Neural cell (in vitro differentiated cells): ENCODE results near the gene LSM6. TPM values are rescaled to one million over a fixed set of nuclear protein-coding genes. Genes with fewer than 3 reads are reported as not detected.

ENCODE experiments used
- H2AFZ ChIP-seq: fragments of 200-600, 300-800 bp; sonication (generic), shearing (Covaris generic); 2 replicates; pipeline ENCODE4 v1.6.0; 2014; ENCODE audit warnings: low read depth, mild to moderate bottlenecking, antibody characterized with exemption, low read length, moderate library complexity
- H3F3A ChIP-seq: fragments of 200-600 bp; shearing (Covaris generic); 2 replicates; pipeline ENCODE4 v1.6.1; 2016; ENCODE audit warnings: mild to moderate bottlenecking, moderate library complexity, mixed read lengths, antibody characterized with exemption, low read length; ENCODE audit not compliant: insufficient read depth, poor library complexity, severe bottlenecking
- H3K27ac ChIP-seq: fragments of 200-600, 300-800 bp; sonication (generic), shearing (Covaris generic); 2 replicates; pipeline ENCODE4 v1.5.1; 2014; ENCODE audit warnings: mild to moderate bottlenecking, low read length, moderate library complexity
- H3K27me3 ChIP-seq: fragments of 300-800, 200-600 bp; sonication (generic), shearing (Covaris generic); 2 replicates; pipeline ENCODE4 v1.6.0; 2014; ENCODE audit warnings: mild to moderate bottlenecking, low read depth, low read length, moderate library complexity; ENCODE audit not compliant: insufficient read depth
- H3K36me3 ChIP-seq: fragments of 300-800, 200-600 bp; sonication (generic), shearing (Covaris generic); 2 replicates; pipeline ENCODE4 v1.5.1; 2014; ENCODE audit warnings: mild to moderate bottlenecking, antibody characterized with exemption, low read length, moderate library complexity; ENCODE audit not compliant: insufficient read depth
- H3K4me2 ChIP-seq: fragments of 300-800, 200-600 bp; sonication (generic), shearing (Covaris generic); 2 replicates; pipeline ENCODE4 v1.6.0; 2014; ENCODE audit warnings: mild to moderate bottlenecking, low read length
- H3K4me3 ChIP-seq: fragments of 300-800, 200-600 bp; sonication (generic), shearing (Covaris generic); 2 replicates; pipeline ENCODE4 v1.5.1; 2014; ENCODE audit warnings: mild to moderate bottlenecking, low read length, moderate library complexity
- H3K79me2 ChIP-seq: fragments of 200-600 bp; shearing (Covaris generic); replicated peaks from 2 replicates; pipeline ENCODE4 v1.6.0; 2014; ENCODE audit warnings: mild to moderate bottlenecking, low read length, moderate library complexity; ENCODE audit not compliant: insufficient read depth
- H3K9ac ChIP-seq: fragments of 300-800, 200-600 bp; sonication (generic), shearing (Covaris generic); 2 replicates; pipeline ENCODE4 v1.6.1; 2016; ENCODE audit warnings: mild to moderate bottlenecking, low read length, mixed read lengths
- H3K9me2 ChIP-seq: fragments of 200-600 bp; shearing (Covaris generic); 2 replicates; pipeline ENCODE4 v1.6.1; 2016; ENCODE audit warnings: mild to moderate bottlenecking, low read length, mixed read lengths; ENCODE audit not compliant: insufficient read depth
- H3K9me3 ChIP-seq: fragments of 200-600, 300-800 bp; sonication (generic), shearing (Covaris generic); 2 replicates; pipeline ENCODE4 v1.6.1; 2016; ENCODE audit warnings: mild to moderate bottlenecking, mixed run types, low read length, moderate library complexity, mixed read lengths
- H4K20me1 ChIP-seq: fragments of 200-600 bp; shearing (Covaris generic); 2 replicates; pipeline ENCODE4 v1.6.1; 2016; ENCODE audit warnings: mild to moderate bottlenecking, mixed run types; ENCODE audit not compliant: insufficient read depth
- EP300 ChIP-seq: fragments of 450-650 bp; conservative IDR thresholded peaks from 2 replicates; pipeline ENCODE4 v1.6.1; 2014; ENCODE audit warnings: antibody characterized with exemption, mild to moderate bottlenecking, moderate library complexity; ENCODE audit not compliant: poor library complexity, severe bottlenecking
- EZH2 ChIP-seq: fragments of 200-600, 300-800 bp; shearing (Covaris generic), sonication (generic); IDR thresholded peaks from 2 replicates; pipeline ENCODE4 v1.6.1; 2014; ENCODE audit warnings: antibody characterized with exemption, low read length, borderline replicate concordance, mild to moderate bottlenecking; ENCODE audit not compliant: insufficient read depth, poor library complexity, severe bottlenecking
- MXI1 ChIP-seq: fragments of 450-650 bp; conservative IDR thresholded peaks from 2 replicates; pipeline ENCODE4 v1.6.1; 2014; ENCODE audit warnings: antibody characterized with exemption, mild to moderate bottlenecking; ENCODE audit not compliant: poor library complexity, severe bottlenecking
- POLR2AphosphoS5 ChIP-seq: IDR thresholded peaks from 2 replicates; pipeline ENCODE4 v1.6.1; 2012
- RAD21 ChIP-seq: fragments of 450-650 bp; conservative IDR thresholded peaks from 2 replicates; pipeline ENCODE4 v1.6.1; 2014; ENCODE audit warnings: antibody characterized with exemption, mild to moderate bottlenecking, moderate library complexity
- SMC3 ChIP-seq: fragments of 450-650 bp; conservative IDR thresholded peaks from 2 replicates; pipeline ENCODE4 v1.6.1; 2014; ENCODE audit warnings: antibody characterized with exemption, mild to moderate bottlenecking, moderate library complexity; ENCODE audit not compliant: poor library complexity
- TAF1 ChIP-seq: IDR thresholded peaks from 2 replicates; pipeline ENCODE4 v1.6.1; 2012; ENCODE audit warnings: low read depth
- polyA plus RNA-seq: library from polyadenylated mRNA; depleted of rRNA; stranded (reverse); fragments of >200 nt; gene quantifications from 2 replicates; pipeline ENCODE4 v1.2.3, GENCODE V29; 2014
- TF ChIP-seq, protein P1 (sequence below): fragments of 450-650 bp; IDR thresholded peaks from 2 replicates; pipeline ENCODE4 v1.5.1; 2014; ENCODE audit warnings: antibody characterized with exemption, mild to moderate bottlenecking, moderate library complexity; ENCODE audit not compliant: poor library complexity, severe bottlenecking
- TF ChIP-seq, protein P2 (sequence below): IDR thresholded peaks from 2 replicates; pipeline ENCODE4 v1.6.1; 2012; ENCODE audit warnings: borderline replicate concordance

LSM6 gene
- polyA plus RNA-seq, 1 donor from 2014 or later = 123 TPM

DNA sequence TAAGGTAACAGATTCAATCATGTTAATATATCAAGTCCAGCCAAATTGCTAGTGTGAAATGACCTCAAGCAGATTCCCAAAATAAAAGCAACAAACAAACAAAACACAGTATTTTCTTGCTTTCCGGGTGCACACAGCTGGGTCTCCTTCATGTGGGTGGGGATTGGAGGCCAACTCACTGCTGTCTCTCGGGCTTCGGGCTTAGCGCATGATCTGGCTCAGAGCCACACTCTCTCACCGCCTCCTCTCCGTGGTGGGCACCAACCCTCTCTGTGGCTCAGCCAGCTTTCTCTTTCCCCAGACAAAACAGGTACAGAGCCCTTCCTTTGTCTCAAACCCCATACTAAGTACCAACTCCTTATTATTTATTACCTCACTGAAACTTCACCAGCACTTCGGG, 35.9 kb downstream of the LSM6 start:
- no peaks in the 10 kb centered on the region for H3F3A ChIP-seq
- TF ChIP-seq EP300 (no peak), POLR2AphosphoS5 (no peak), EZH2 (no peak), TAF1 (no peak), MXI1 (no peak), RAD21 (no peak), SMC3 (no peak)
- TF ChIP-seq, protein P1, sequence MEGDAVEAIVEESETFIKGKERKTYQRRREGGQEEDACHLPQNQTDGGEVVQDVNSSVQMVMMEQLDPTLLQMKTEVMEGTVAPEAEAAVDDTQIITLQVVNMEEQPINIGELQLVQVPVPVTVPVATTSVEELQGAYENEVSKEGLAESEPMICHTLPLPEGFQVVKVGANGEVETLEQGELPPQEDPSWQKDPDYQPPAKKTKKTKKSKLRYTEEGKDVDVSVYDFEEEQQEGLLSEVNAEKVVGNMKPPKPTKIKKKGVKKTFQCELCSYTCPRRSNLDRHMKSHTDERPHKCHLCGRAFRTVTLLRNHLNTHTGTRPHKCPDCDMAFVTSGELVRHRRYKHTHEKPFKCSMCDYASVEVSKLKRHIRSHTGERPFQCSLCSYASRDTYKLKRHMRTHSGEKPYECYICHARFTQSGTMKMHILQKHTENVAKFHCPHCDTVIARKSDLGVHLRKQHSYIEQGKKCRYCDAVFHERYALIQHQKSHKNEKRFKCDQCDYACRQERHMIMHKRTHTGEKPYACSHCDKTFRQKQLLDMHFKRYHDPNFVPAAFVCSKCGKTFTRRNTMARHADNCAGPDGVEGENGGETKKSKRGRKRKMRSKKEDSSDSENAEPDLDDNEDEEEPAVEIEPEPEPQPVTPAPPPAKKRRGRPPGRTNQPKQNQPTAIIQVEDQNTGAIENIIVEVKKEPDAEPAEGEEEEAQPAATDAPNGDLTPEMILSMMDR = no peak
- TF ChIP-seq, protein P2, sequence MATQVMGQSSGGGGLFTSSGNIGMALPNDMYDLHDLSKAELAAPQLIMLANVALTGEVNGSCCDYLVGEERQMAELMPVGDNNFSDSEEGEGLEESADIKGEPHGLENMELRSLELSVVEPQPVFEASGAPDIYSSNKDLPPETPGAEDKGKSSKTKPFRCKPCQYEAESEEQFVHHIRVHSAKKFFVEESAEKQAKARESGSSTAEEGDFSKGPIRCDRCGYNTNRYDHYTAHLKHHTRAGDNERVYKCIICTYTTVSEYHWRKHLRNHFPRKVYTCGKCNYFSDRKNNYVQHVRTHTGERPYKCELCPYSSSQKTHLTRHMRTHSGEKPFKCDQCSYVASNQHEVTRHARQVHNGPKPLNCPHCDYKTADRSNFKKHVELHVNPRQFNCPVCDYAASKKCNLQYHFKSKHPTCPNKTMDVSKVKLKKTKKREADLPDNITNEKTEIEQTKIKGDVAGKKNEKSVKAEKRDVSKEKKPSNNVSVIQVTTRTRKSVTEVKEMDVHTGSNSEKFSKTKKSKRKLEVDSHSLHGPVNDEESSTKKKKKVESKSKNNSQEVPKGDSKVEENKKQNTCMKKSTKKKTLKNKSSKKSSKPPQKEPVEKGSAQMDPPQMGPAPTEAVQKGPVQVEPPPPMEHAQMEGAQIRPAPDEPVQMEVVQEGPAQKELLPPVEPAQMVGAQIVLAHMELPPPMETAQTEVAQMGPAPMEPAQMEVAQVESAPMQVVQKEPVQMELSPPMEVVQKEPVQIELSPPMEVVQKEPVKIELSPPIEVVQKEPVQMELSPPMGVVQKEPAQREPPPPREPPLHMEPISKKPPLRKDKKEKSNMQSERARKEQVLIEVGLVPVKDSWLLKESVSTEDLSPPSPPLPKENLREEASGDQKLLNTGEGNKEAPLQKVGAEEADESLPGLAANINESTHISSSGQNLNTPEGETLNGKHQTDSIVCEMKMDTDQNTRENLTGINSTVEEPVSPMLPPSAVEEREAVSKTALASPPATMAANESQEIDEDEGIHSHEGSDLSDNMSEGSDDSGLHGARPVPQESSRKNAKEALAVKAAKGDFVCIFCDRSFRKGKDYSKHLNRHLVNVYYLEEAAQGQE = no peak

DNA sequence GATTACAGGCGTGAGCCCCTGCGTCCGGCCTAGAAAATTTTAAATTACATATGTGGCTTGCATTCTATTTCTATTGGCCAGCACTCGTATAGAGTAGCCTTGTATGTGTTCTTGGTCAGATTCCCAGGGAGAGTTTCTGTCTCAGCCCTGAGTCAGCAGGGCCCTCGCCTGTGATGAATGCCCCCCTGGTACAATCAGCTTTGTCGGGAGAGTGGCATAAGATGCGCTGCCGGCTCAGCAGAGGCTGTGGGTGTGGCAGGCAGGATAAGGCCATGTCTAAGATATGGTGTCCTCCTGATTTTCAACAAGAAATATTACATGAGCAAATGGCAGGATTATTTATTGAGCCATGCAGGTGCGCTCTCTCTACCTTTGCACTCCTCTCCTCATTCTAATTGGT, 37.3 kb downstream of the LSM6 start:
- H3K9ac ChIP-seq = no peak overlapping the region
- H3K9me2 ChIP-seq = no peaks in the 10 kb centered on the region
- H3K79me2 ChIP-seq = no peaks in the 10 kb centered on the region
- H3K27me3 ChIP-seq = no peaks in the 10 kb centered on the region
- H2AFZ ChIP-seq = no peak overlapping the region
- no peaks in the 10 kb centered on the region for H3K36me3 ChIP-seq
- no peaks in the 10 kb centered on the region for H4K20me1 ChIP-seq
- H3K9me3 ChIP-seq = no peaks in the 10 kb centered on the region
- H3K4me2 ChIP-seq = no peak overlapping the region
- H3K27ac ChIP-seq = no peak overlapping the region
- no peak overlapping the region for H3K4me3 ChIP-seq
- no peaks in the 10 kb centered on the region for H3F3A ChIP-seq
- TF ChIP-seq SMC3 (no peak), EZH2 (no peak), MXI1 (no peak), POLR2AphosphoS5 (no peak), EP300 (no peak), RAD21 (no peak), TAF1 (no peak)
- TF ChIP-seq, protein P2 = no peak
- TF ChIP-seq, protein P1 = no peak

More for the DNA sequence above, 35.9 kb downstream of the LSM6 start:
- no peaks in the 10 kb centered on the region for H3K9me2 ChIP-seq
- no peaks in the 10 kb centered on the region for H3K27me3 ChIP-seq
- H3K27ac ChIP-seq = no peak overlapping the region
- H3K4me2 ChIP-seq = no peak overlapping the region
- no peak overlapping the region for H2AFZ ChIP-seq
- no peaks in the 10 kb centered on the region for H4K20me1 ChIP-seq
- no peak overlapping the region for H3K9ac ChIP-seq
- no peaks in the 10 kb centered on the region for H3K79me2 ChIP-seq
- H3K9me3 ChIP-seq = no peaks in the 10 kb centered on the region
- H3K4me3 ChIP-seq = no peak overlapping the region
- H3K36me3 ChIP-seq = no peaks in the 10 kb centered on the region
